Brain microvascular endothelial cell (primary cell): ENCODE data around the gene YJEFN3.

Experiments used
- DNase-seq: peaks from one replicate; pipeline ENCODE4 v3.0.0-alpha.2; 2020
- H3K27ac ChIP-seq: fragments of 250-450 bp; sonication (Bioruptor Pico); 2 replicates; pipeline ENCODE4 v1.5.1; 2020; ENCODE audit warnings: mild to moderate bottlenecking, moderate library complexity
- H3K27me3 ChIP-seq: fragments of 250-450 bp; sonication (Bioruptor Pico); replicated peaks from 2 replicates; pipeline ENCODE4 v1.5.1; 2020; ENCODE audit warnings: mild to moderate bottlenecking
- H3K36me3 ChIP-seq: fragments of 250-450 bp; sonication (Bioruptor Pico); replicated peaks from 2 replicates; pipeline ENCODE4 v1.5.1; 2020; ENCODE audit warnings: mild to moderate bottlenecking
- H3K4me3 ChIP-seq: 2 replicates; pipeline ENCODE4 v1.5.1; 2011; ENCODE audit warnings: low read depth, mild to moderate bottlenecking, control low read depth, low read length, moderate library complexity
- CTCF ChIP-seq: IDR thresholded peaks from 2 replicates; pipeline ENCODE4 v1.5.1; 2011; ENCODE audit warnings: low read depth, mild to moderate bottlenecking, moderate library complexity, low read length, control low read depth, inconsistent platforms; ENCODE audit errors: missing control alignments
- in situ Hi-C: cut with HindIII; loops from 2 replicates; pipeline ENCODE4 v1.10.0; 2017; ENCODE audit warnings: low sequenced_read_pairs, low pct_ligation_motif_present

The YJEFN3 gene

DNA sequence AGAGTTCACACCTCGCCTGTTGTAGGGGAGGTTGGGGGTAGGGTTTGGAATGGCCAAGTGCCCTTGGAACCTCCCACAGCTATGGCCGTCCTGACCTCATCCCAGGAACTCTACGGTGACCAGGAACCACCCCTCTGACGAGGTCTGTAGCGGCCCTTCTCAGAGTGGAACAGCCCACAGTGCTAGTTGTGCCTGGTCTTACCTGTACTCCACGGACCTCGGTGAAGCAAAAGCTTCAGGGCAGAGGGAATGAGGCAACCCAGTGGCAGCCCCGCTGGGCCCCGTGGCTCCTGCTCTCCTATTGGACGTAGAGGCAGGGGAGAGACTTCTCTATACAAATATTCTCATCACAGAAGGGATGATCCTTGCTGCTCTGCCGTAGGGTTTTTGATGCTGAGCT is 20.5 kb upstream of the YJEFN3 start:
- Histone ChIP-seq H3K27me3 (no peaks in the 10 kb centered on the region), H3K36me3 (peaks cover 37% of the 10 kb centered on the region), H3K4me3 (no peak overlapping the region), H3K27ac (no peak overlapping the region)
- no peak for DNase-seq
- in situ Hi-C loops, result no loop called here
- TF ChIP-seq CTCF, result no peak

- in situ Hi-C loops, result no loop called here
- Histone ChIP-seq H3K27ac (no peak overlapping the region), H3K27me3 (no peaks in the 10 kb centered on the region), H3K4me3 (no peak overlapping the region), H3K36me3 (peaks cover 20% of the 10 kb centered on the region)
- DNase-seq, result no peak
- TF ChIP-seq CTCF, result no peak
Observed at GRCh38 chr19:19510432-19510831, 18.3 kb upstream of the YJEFN3 start.

GRCh38 chr19:19513682-19514081 is 15.0 kb upstream of the YJEFN3 start:
- Histone ChIP-seq H3K4me3 (no peak overlapping the region), H3K27ac (no peak overlapping the region), H3K27me3 (no peaks in the 10 kb centered on the region), H3K36me3 (no peaks in the 10 kb centered on the region)
- in situ Hi-C loops, result no loop called here
- TF ChIP-seq CTCF, result no peak
- DNase-seq, result no peak

- Histone ChIP-seq H3K27ac (no peak overlapping the region), H3K36me3 (no peaks in the 10 kb centered on the region), H3K27me3 (no peaks in the 10 kb centered on the region), H3K4me3 (no peak overlapping the region)
- DNase-seq, result peak; percentile 14
- in situ Hi-C loops, result no loop called here
- TF ChIP-seq CTCF, result no peak
Observed at GRCh38 chr19:19514215-19514657, 14.5 kb upstream of the YJEFN3 start.

- in situ Hi-C loops, result no loop called here
- no peaks in the 10 kb centered on the region for H3K27me3 ChIP-seq
- H3K4me3 ChIP-seq, result peak within 1 kb of the TSS; percentile 87
- no peak for TF ChIP-seq CTCF
- H3K27ac ChIP-seq, result peak within 1 kb of the TSS; percentile 59
- no peak for DNase-seq
- no peaks in the 10 kb centered on the region for H3K36me3 ChIP-seq
Observed at GRCh38 chr19:19514881-19515641, 13.7 kb upstream of the YJEFN3 start, which contains the start of gene TSSK6. TSSK6 (minus strand) TSS chr19:19515548; CDS start chr19:19515427, 121 bp downstream.
